ENCODE measurements around the gene CCDC89.

Gene CCDC89

DNA sequence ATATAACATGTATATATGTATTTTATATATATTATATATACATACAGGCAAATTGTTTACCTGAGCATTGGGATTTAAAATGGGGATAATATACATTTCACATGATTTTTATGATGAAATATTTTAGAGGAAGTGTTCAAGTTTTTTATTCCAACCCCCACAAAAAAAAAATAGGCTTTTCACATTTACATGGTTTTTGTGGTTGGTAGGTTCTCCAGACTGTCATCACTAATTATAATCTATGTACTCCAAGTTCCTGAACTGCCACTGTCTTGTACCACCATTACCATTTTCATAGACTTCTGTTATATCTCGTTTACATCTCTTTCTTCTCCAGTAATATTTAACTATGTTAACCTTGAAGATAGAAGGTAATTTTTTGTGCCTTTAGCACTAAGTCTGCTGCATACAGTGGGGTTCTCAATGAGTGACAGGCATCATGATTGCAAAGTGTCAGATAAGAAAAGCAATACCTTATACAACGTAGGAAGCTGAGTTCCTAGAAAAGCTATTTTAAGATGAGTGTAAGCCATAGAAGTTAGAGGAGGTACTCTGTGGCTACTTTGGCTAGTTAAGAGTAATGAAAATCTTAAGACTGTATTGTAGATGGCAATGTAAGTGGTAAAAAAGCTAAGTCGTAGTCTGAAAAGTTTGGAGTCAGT lies 33.1 kb downstream of the CCDC89 start:
- DNase-seq (ENCODE audit: low read depth in 2 of 2), result no peak

DNA sequence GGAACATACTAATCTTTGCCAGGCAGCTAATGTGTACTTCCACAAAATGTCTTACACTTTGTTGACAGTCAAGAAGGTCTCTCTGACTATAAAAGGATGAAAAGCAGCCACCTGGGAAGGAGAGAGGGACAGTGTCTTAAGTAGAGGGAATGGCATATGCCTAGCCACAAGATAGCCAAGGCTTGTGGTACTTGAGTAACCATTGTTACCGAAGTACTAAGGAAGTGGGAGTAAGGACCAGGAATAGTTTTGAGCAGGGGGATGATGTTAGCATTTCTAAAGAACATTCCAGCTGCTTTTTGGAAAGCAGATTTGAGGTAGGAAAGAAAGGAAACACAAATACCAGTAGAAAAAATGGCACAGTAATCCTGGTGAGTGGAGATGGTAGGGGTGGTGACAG lies 34.9 kb downstream of the CCDC89 start:
- DNase-seq (ENCODE audit: low read depth in 2 of 2), result no peak

DNA sequence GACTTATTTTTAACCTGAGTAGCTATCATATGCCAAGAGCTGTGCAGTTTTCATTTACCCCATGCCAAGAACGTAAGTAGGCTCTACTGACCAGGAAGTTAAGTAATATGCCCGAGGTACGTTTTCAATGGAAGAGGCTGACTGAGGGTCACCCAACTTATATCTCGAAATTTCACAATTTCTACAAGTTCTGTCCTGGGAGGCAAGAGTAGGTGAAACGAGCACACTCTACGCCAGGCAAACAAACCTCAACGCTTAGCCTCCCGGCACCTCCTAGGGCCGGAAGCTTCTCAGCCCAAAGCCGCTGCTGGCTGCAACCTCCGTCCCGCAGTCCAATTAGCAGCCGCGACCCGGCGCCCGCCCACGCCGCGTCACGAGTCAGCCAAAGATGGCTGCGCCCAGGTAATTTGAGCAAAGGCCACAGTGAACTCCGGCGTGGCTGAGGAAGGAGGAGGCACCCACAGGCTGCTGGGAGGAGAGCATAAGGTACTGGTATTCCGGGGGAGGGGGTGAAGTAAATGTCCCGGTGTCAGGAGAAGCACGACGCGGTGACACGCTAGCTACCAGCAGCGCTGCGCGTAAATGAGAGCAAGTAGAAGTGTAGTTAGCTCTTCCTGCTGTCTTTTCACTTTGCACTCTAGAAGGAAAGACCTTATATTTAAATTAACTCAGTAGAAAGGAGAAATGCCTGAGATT lies 38.2 kb downstream of the CCDC89 start, which contains the start of gene TMEM126A:
Gene TMEM126A, plus strand, starts transcription at position 364 of the 696 bp plus-strand sequence. CDS start 2,289 bp downstream, outside the sequence.
- peak; percentile 39 to 52 for DNase-seq (ENCODE audit: low read depth in 2 of 2)

DNA sequence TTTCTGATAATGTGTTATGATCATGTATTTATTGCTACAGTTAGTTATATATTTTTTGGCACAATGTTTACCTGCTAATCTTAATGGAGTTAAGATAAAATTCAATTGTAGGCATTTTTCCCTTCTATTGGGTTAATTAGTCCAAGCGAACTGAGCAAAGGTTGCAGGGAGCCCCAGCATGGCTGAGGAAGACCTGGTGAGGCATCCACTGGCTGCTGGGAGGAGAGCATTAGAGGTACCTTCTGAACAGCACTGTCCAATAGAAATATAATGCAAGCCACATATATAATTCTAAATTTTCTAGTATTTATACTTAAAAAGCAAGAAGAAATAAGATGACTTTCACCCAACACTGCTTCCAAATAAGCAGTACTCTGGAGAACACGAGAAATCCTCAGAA lies 38.9 kb downstream of the CCDC89 start:
- no peak for DNase-seq (ENCODE audit: low read depth in 2 of 2)

DNA sequence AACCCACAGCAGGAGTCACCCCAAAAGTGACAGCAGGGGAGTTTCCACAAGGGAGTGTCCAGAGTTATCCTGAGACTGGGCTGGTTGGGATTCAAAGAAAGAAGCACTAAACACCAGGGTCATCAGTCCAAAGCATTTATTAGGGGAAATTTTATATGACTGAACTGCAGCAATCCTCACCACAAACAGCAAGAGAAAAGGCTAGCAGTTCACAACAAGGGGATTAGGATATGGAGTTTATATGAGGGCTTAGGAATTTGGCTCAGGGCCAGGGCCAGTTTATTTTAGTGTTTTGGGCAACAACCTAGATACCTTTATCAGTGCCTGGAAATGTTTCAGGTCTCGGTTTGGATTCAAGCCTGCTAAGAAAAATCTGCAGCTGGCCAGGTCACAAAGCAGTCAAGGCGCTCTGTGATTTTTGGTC lies 42.8 kb downstream of the CCDC89 start:
- no peak for DNase-seq (ENCODE audit: low read depth in 2 of 2)

DNA sequence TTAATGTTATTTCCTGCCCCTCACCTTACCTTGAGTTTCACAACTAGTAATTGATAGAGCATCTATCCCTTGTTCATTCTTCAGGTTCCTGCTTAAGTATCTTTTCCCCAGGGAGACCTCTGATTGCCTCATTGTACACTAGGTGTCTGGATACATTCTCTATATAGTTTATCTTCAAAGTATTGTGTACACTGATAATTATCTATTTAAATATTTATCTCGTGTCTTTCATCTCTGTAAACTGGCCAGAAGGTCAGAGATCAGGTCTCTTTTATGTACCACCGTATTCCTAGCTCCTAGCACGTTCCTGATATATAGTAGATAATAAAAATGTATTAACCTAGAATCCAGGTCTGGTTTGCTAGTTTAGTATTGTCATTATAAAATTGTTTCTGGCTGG lies 51.2 kb downstream of the CCDC89 start:
- DNase-seq (ENCODE audit: low read depth in 2 of 2), result no peak

Measured in fibroblast of skin of left quadriceps (primary cell).